DMS114 treated with DMSO at 0.1 percent for 48 hours (cell line): ENCODE data around the gene ADD1.
A peak's percentile ranks its signal among the peaks of the same experiment; 100 is the strongest.

ENCODE experiments used
- DNase-seq: peaks from one replicate; lab custom pipeline; 2025; ENCODE audit not compliant: unreplicated experiment; lab: John Stamatoyannopoulos, UW

ADD1 gene

GRCh38 chr4:2834001-2834921 is 9.4 kb upstream of the ADD1 start:
- DNase-seq: no peak

GRCh38 chr4:2835978-2836377 is 7.7 kb upstream of the ADD1 start:
- DNase-seq: no peak

GRCh38 chr4:2836391-2836859 is 7.2 kb upstream of the ADD1 start:
- no peak for DNase-seq

- no peak for DNase-seq
Measured at GRCh38 chr4:2837110-2837903, 6.3 kb upstream of the ADD1 start.

- DNase-seq: no peak
Measured at GRCh38 chr4:2837904-2838496, 5.6 kb upstream of the ADD1 start.

- DNase-seq: no peak
Measured at GRCh38 chr4:2839060-2839459, 4.6 kb upstream of the ADD1 start.

GRCh38 chr4:2842687-2843262 is 869 bp upstream of the ADD1 start:
- peak; percentile 24 for DNase-seq

- DNase-seq: no peak
Measured at GRCh38 chr4:2843941-2844584, 419 bp downstream of the ADD1 start.

- DNase-seq: no peak
Measured at GRCh38 chr4:2846172-2846571, 2.5 kb downstream of the ADD1 start.

- no peak for DNase-seq
Measured at GRCh38 chr4:2847302-2847871, 3.7 kb downstream of the ADD1 start.

GRCh38 chr4:2848449-2848848 is 4.8 kb downstream of the ADD1 start:
- DNase-seq: no peak

GRCh38 chr4:2849267-2850152 is 5.9 kb downstream of the ADD1 start:
- DNase-seq: no peak

- no peak for DNase-seq
Measured at GRCh38 chr4:2850966-2851798, 7.5 kb downstream of the ADD1 start.

GRCh38 chr4:2852481-2852921 is 8.9 kb downstream of the ADD1 start:
- no peak for DNase-seq

GRCh38 chr4:2855584-2855983 is 11.9 kb downstream of the ADD1 start:
- no peak for DNase-seq

- DNase-seq: no peak
Measured at GRCh38 chr4:2856266-2856665, 12.6 kb downstream of the ADD1 start.

- no peak for DNase-seq
Measured at GRCh38 chr4:2857349-2857927, 13.8 kb downstream of the ADD1 start.
